K562 (cell line): ENCODE data around the gene GABBR1. TPM values are rescaled to one million over a fixed set of nuclear protein-coding genes. Genes with fewer than 3 reads are reported as not detected.

Source experiments
- CBX3 ChIP-seq, 2 experiments: IDR thresholded peaks; 1 replicate in 1 of 2; 2 replicates in 1 of 2; pipeline ENCODE4 v1.6.1; 2012; ENCODE audit warnings: inconsistent platforms in 2 of 2, low read length in 2 of 2, borderline replicate concordance in 1 of 2, control low read depth in 1 of 2
- CBX8 ChIP-seq: fragments of 200-600 bp; sonication (generic); IDR thresholded peaks from 2 replicates; pipeline ENCODE4 v1.6.1; 2012; ENCODE audit warnings: borderline replicate concordance, mixed run types, low read depth, mild to moderate bottlenecking, moderate library complexity, mixed read lengths, low read length, control low read depth, inconsistent platforms; ENCODE audit not compliant: poor library complexity, severe bottlenecking; ENCODE audit errors: extremely low read depth
- E2F3 ChIP-seq: fragments of 250-450 bp; sonication (Bioruptor Pico); IDR thresholded peaks from 2 replicates; pipeline ENCODE4 v1.4.0; 2020; ENCODE audit warnings: mild to moderate bottlenecking
- GATAD2B ChIP-seq: fragments of 450-650 bp; IDR thresholded peaks from 2 replicates; pipeline ENCODE4 v1.6.1; 2017; ENCODE audit warnings: mild to moderate bottlenecking, borderline replicate concordance
- HDAC3 ChIP-seq: fragments of 450-650 bp; IDR thresholded peaks from 2 replicates; pipeline ENCODE4 v1.6.1; 2018; ENCODE audit warnings: borderline replicate concordance, mild to moderate bottlenecking, moderate library complexity; ENCODE audit not compliant: partially characterized antibody
- HNRNPL ChIP-seq: fragments of 200-400 bp; formaldehyde crosslinking; IDR thresholded peaks from 2 replicates; pipeline ENCODE4 v1.6.1; 2017; ENCODE audit warnings: low read depth, mild to moderate bottlenecking, low read length
- IFI16 ChIP-seq: fragments of 250-450 bp; sonication (Bioruptor Pico); IDR thresholded peaks from 2 replicates; pipeline ENCODE4 v2.1.2; 2022; ENCODE audit warnings: mild to moderate bottlenecking, inconsistent platforms
- MECOM ChIP-seq: fragments of 250-450 bp; sonication (Bioruptor Pico); IDR thresholded peaks from 2 replicates; pipeline ENCODE4 v1.8.0; 2022; ENCODE audit warnings: inconsistent platforms
- MIER1 ChIP-seq: fragments of 450-650 bp; IDR thresholded peaks from 2 replicates; pipeline ENCODE4 v1.6.1; 2016; ENCODE audit warnings: antibody characterized with exemption, mild to moderate bottlenecking, low read depth
- NFATC3 ChIP-seq: fragments of 450-650 bp; IDR thresholded peaks from 2 replicates; pipeline ENCODE4 v1.6.1; 2017; ENCODE audit warnings: mild to moderate bottlenecking
- NFE2 ChIP-seq: IDR thresholded peaks from 2 replicates; pipeline ENCODE4 v1.6.1; 2014; ENCODE audit warnings: antibody characterized with exemption, low read depth
- NFIC ChIP-seq: fragments of 450-650 bp; IDR thresholded peaks from 2 replicates; pipeline ENCODE4 v1.6.1; 2017; ENCODE audit warnings: mild to moderate bottlenecking, inconsistent platforms
- PYGO2 ChIP-seq: fragments of 450-650 bp; IDR thresholded peaks from 2 replicates; pipeline ENCODE4 v1.6.1; 2016; ENCODE audit warnings: mild to moderate bottlenecking, missing genetic modification characterization, moderate library complexity, missing compliant biosample characterization
- SREBF1 ChIP-seq: fragments of 150-350 bp; IDR thresholded peaks from 2 replicates; pipeline ENCODE4 v1.6.1; 2014; ENCODE audit warnings: antibody characterized with exemption, low read depth, low read length, borderline replicate concordance
- TCFL5 ChIP-seq: fragments of 250-450 bp; sonication (Bioruptor Pico); conservative IDR thresholded peaks from 2 replicates; pipeline ENCODE4 v1.6.1; 2021; ENCODE audit warnings: mild to moderate bottlenecking, moderate library complexity, matching md5 sums
- ZC3H11A ChIP-seq: IDR thresholded peaks from 2 replicates; pipeline ENCODE4 v1.6.1; 2012; ENCODE audit warnings: low read depth, low read length, improper control_type of control experiment
- ZNF217 ChIP-seq: sonication (generic); formaldehyde crosslinking; IDR thresholded peaks from 2 replicates; pipeline ENCODE4 v1.8.0; 2022; ENCODE audit warnings: mild to moderate bottlenecking, missing genetic modification reagents
- ZNF3 ChIP-seq: fragments of 250-450 bp; sonication (Bioruptor Pico); IDR thresholded peaks from 2 replicates; pipeline ENCODE4 v1.5.0; 2021; ENCODE audit warnings: mild to moderate bottlenecking, moderate library complexity
- ZNF324 ChIP-seq: fragments of 250-450 bp; sonication (Bioruptor Pico); IDR thresholded peaks from 2 replicates; pipeline ENCODE4 v1.4.0; 2020; ENCODE audit warnings: mild to moderate bottlenecking
- polyA plus RNA-seq, 8 experiments: library from polyadenylated mRNA; depleted of rRNA in 4 of 8; stranded (reverse) in 5 of 8; unstranded in 3 of 8; fragments of >200 nt; fragmentation: Nextera tagmentation in 2 of 8; fragmentation: Illumina TruSeq in 1 of 8; extraction: Ambion mirVana in 2 of 8; extraction: Trizol in 1 of 8; gene quantifications; 2 replicates each; pipeline versions ENCODE4 v1.2.1 to v1.2.3, GENCODE V29; 2011 to 2014; ENCODE audit warnings: inconsistent platforms in 1 of 8, missing spikeins in 1 of 8
- total RNA-seq, 7 experiments: library from RNA; depleted of rRNA in 6 of 7; stranded (reverse); fragments of >200 nt in 6 of 7; fragmentation: Illumina TruSeq in 2 of 7; extraction: Trizol in 2 of 7; gene quantifications; 2 replicates each; pipeline versions ENCODE4 v1.2.1 to v1.2.3, GENCODE V29; 2011 to 2021; ENCODE audit warnings: low replicate concordance in 1 of 7
- TF ChIP-seq, protein P1 (sequence below): fragments of 250-450 bp; sonication (Bioruptor Pico); IDR thresholded peaks from 2 replicates; pipeline ENCODE4 v1.8.0; 2022; ENCODE audit warnings: inconsistent platforms
- TF ChIP-seq, protein P2 (sequence below): IDR thresholded peaks from 2 replicates; pipeline ENCODE4 v1.6.1; 2012; ENCODE audit warnings: low read depth, low read length, improper control_type of control experiment, borderline replicate concordance
- TF ChIP-seq, protein P3 (sequence below): sonication (generic); formaldehyde crosslinking; IDR thresholded peaks from 2 replicates; pipeline ENCODE4 v1.8.0; 2023; ENCODE audit warnings: mild to moderate bottlenecking, missing genetic modification reagents

Gene GABBR1
- total and polyA plus RNA-seq, 9 of the 15 experiments (the other 6 are each of a cell fraction or from before 2014, with no cell fraction given) = 2.2 to 48.3 (median 20.8) TPM

GRCh38 chr6:29631209-29631810 lies 1.7 kb downstream of the GABBR1 start (continued):
- no peak for TF ChIP-seq NFE2
- TF ChIP-seq, protein P1, sequence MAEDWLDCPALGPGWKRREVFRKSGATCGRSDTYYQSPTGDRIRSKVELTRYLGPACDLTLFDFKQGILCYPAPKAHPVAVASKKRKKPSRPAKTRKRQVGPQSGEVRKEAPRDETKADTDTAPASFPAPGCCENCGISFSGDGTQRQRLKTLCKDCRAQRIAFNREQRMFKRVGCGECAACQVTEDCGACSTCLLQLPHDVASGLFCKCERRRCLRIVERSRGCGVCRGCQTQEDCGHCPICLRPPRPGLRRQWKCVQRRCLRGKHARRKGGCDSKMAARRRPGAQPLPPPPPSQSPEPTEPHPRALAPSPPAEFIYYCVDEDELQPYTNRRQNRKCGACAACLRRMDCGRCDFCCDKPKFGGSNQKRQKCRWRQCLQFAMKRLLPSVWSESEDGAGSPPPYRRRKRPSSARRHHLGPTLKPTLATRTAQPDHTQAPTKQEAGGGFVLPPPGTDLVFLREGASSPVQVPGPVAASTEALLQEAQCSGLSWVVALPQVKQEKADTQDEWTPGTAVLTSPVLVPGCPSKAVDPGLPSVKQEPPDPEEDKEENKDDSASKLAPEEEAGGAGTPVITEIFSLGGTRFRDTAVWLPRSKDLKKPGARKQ (CRISPR knock-in tag) = no peak
- TF ChIP-seq MECOM = no peak
- TF ChIP-seq, protein P2, sequence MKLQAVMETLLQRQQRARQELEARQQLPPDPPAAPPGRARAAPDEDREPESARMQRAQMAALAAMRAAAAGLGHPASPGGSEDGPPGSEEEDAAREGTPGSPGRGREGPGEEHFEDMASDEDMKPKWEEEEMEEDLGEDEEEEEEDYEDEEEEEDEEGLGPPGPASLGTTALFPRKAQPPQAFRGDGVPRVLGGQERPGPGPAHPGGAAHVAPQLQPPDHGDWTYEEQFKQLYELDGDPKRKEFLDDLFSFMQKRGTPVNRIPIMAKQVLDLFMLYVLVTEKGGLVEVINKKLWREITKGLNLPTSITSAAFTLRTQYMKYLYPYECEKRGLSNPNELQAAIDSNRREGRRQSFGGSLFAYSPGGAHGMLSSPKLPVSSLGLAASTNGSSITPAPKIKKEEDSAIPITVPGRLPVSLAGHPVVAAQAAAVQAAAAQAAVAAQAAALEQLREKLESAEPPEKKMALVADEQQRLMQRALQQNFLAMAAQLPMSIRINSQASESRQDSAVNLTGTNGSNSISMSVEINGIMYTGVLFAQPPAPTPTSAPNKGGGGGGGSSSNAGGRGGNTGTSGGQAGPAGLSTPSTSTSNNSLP = no peak
- TF ChIP-seq ZNF324 (CRISPR knock-in tag) = 0 out of 2 replicates have a peak, but pooled peaks have one; percentile 47
- TF ChIP-seq NFATC3 = no peak
- TF ChIP-seq HDAC3 = no peak
- TF ChIP-seq ZNF3 (CRISPR knock-in tag) = no peak
- TF ChIP-seq GATAD2B = no peak
- TF ChIP-seq MIER1 = no peak
- TF ChIP-seq CBX8 = no peak
- TF ChIP-seq IFI16 (CRISPR knock-in tag) = no peak
- TF ChIP-seq ZC3H11A = no peak
- TF ChIP-seq TCFL5 = no peak
- peak; percentile 16; the same call in 1 of the 2 replicates for TF ChIP-seq NFIC
- TF ChIP-seq CBX3 (IDR thresholded peaks at IDR 0.05; ENCODE audit: borderline replicate concordance in 1 of 2, low read length in 2 of 2) = no peak
- TF ChIP-seq SREBF1 = no peak
- no peak for TF ChIP-seq E2F3 (CRISPR knock-in tag)
- TF ChIP-seq, protein P3, sequence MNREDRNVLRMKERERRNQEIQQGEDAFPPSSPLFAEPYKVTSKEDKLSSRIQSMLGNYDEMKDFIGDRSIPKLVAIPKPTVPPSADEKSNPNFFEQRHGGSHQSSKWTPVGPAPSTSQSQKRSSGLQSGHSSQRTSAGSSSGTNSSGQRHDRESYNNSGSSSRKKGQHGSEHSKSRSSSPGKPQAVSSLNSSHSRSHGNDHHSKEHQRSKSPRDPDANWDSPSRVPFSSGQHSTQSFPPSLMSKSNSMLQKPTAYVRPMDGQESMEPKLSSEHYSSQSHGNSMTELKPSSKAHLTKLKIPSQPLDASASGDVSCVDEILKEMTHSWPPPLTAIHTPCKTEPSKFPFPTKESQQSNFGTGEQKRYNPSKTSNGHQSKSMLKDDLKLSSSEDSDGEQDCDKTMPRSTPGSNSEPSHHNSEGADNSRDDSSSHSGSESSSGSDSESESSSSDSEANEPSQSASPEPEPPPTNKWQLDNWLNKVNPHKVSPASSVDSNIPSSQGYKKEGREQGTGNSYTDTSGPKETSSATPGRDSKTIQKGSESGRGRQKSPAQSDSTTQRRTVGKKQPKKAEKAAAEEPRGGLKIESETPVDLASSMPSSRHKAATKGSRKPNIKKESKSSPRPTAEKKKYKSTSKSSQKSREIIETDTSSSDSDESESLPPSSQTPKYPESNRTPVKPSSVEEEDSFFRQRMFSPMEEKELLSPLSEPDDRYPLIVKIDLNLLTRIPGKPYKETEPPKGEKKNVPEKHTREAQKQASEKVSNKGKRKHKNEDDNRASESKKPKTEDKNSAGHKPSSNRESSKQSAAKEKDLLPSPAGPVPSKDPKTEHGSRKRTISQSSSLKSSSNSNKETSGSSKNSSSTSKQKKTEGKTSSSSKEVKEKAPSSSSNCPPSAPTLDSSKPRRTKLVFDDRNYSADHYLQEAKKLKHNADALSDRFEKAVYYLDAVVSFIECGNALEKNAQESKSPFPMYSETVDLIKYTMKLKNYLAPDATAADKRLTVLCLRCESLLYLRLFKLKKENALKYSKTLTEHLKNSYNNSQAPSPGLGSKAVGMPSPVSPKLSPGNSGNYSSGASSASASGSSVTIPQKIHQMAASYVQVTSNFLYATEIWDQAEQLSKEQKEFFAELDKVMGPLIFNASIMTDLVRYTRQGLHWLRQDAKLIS (CRISPR knock-in tag) = no peak
- no peak for TF ChIP-seq HNRNPL
- no peak for TF ChIP-seq ZNF217
- no peak for TF ChIP-seq PYGO2
